HFFc6 (cell line): ENCODE measurements around the gene MEGF9. TPM values are rescaled to one million over a fixed set of nuclear protein-coding genes. Genes with fewer than 3 reads are reported as not detected.
A peak's percentile ranks its signal among the peaks of the same experiment; 100 is the strongest.
"Not testable (repeated sequence)": the region's sequence is repeated elsewhere in the genome, so short reads cannot be mapped to it uniquely, and the experiment has no call there.

Source experiments
- DNase-seq: peaks from one replicate; pipeline ENCODE4 v3.0.0-alpha.2; 2018
- H3K27ac Mint-ChIP-seq: 2 replicates; pipeline ENCODE4 v1.8.0; 2020; ENCODE audit warnings: mild to moderate bottlenecking, mixed read lengths
- H3K27me3 Mint-ChIP-seq: 2 replicates; pipeline ENCODE4 v1.8.0; 2021; ENCODE audit warnings: mild to moderate bottlenecking, moderate library complexity, mixed read lengths; ENCODE audit not compliant: insufficient read depth
- H3K36me3 Mint-ChIP-seq: 2 replicates; pipeline ENCODE4 v1.8.0; 2021; ENCODE audit warnings: low read depth, mixed read lengths
- H3K4me1 Mint-ChIP-seq: 2 replicates; pipeline ENCODE4 v1.8.0; 2020; ENCODE audit warnings: low read depth, mixed read lengths
- H3K4me3 Mint-ChIP-seq: 2 replicates; pipeline ENCODE4 v1.8.0; 2020; ENCODE audit warnings: mild to moderate bottlenecking, moderate library complexity, mixed read lengths
- H3K9me3 Mint-ChIP-seq: 2 replicates; pipeline ENCODE4 v1.8.0; 2020; ENCODE audit warnings: mild to moderate bottlenecking, mixed read lengths
- CTCF ChIP-seq: fragments of 200-600 bp; sonication (generic); IDR thresholded peaks from 2 replicates; pipeline ENCODE4 v1.5.0; 2021; ENCODE audit warnings: antibody characterized with exemption, mild to moderate bottlenecking
- total RNA-seq, 6 experiments: library from RNA; stranded (reverse); fragmentation: NEBNext Ultra II Directional; extraction: Animal tissue kit (Norgen Biotek cat#: 25700); gene quantifications; 2 replicates in 1 of 6; 3 replicates in 5 of 6; pipeline ENCODE4 v1.2.3, GENCODE V29; 2021

MEGF9 gene
- total RNA-seq, 6 experiments from 2014 or later, result 5.1 to 9.8 (median 8.8) TPM

- Mint-ChIP-seq H3K4me3 (no peak overlapping the region), H3K27me3 (peaks cover 2% of the 10 kb centered on the region), H3K27ac (no peak overlapping the region), H3K36me3 (peaks cover 19% of the 10 kb centered on the region), H3K9me3 (peaks cover 16% of the 10 kb centered on the region), H3K4me1 (peaks cover 9% of the 10 kb centered on the region)
- no peak for TF ChIP-seq CTCF
- no peak for DNase-seq
Measured at GRCh38 chr9:120635011-120635410, 79.3 kb downstream of the MEGF9 start.

GRCh38 chr9:120630333-120630732 lies 83.9 kb downstream of the MEGF9 start:
- Mint-ChIP-seq H3K4me3 (no peak overlapping the region; the same call in 1 of the 2 replicates), H3K27ac (no peak overlapping the region), H3K27me3 (peaks cover 3% of the 10 kb centered on the region), H3K4me1 (peaks cover 25% of the 10 kb centered on the region), H3K36me3 (peaks cover 9% of the 10 kb centered on the region), H3K9me3 (peaks cover 10% of the 10 kb centered on the region)
- DNase-seq, result no peak
- no peak for TF ChIP-seq CTCF

- Mint-ChIP-seq H3K27ac (peak overlapping the region; percentile 79), H3K4me1 (peaks cover 31% of the 10 kb centered on the region)
- H3K36me3 Mint-ChIP-seq, H3K27me3 Mint-ChIP-seq, H3K4me3 Mint-ChIP-seq, H3K9me3 Mint-ChIP-seq: not testable (repeated sequence)
- peak; percentile 75 for DNase-seq
Measured at GRCh38 chr9:120628925-120629497, 85.3 kb downstream of the MEGF9 start.

- Mint-ChIP-seq H3K4me3 (no peak overlapping the region), H3K27me3 (peaks cover 3% of the 10 kb centered on the region), H3K36me3 (no peaks in the 10 kb centered on the region), H3K27ac (peak overlapping the region; percentile 79; the same call in 1 of the 2 replicates), H3K4me1 (peaks cover 31% of the 10 kb centered on the region), H3K9me3 (no peaks in the 10 kb centered on the region)
- no peak for TF ChIP-seq CTCF
- DNase-seq, result no peak
Measured at GRCh38 chr9:120628207-120628924, 85.9 kb downstream of the MEGF9 start.

GRCh38 chr9:120627073-120627472 lies 87.2 kb downstream of the MEGF9 start:
- no peak overlapping the region for H3K27ac Mint-ChIP-seq
- H3K27me3 Mint-ChIP-seq, result peaks cover 3% of the 10 kb centered on the region
- no peaks in the 10 kb centered on the region for H3K9me3 Mint-ChIP-seq
- H3K4me3 Mint-ChIP-seq, result no peak overlapping the region
- no peak for TF ChIP-seq CTCF
- no peak for DNase-seq
- no peaks in the 10 kb centered on the region for H3K36me3 Mint-ChIP-seq
- peaks cover 31% of the 10 kb centered on the region for H3K4me1 Mint-ChIP-seq

GRCh38 chr9:120626512-120626911 lies 87.8 kb downstream of the MEGF9 start:
- Mint-ChIP-seq H3K4me3 (no peak overlapping the region), H3K27ac (no peak overlapping the region), H3K36me3 (no peaks in the 10 kb centered on the region), H3K4me1 (peaks cover 31% of the 10 kb centered on the region), H3K9me3 (no peaks in the 10 kb centered on the region), H3K27me3 (peaks cover 3% of the 10 kb centered on the region)
- TF ChIP-seq CTCF, result no peak
- DNase-seq, result no peak
